HCT116 (cell line): ENCODE results near the gene CASKIN2.

Experiments used
- ATF3 ChIP-seq: IDR thresholded peaks from 2 replicates; pipeline ENCODE4 v1.6.1; 2012
- CEBPB ChIP-seq: IDR thresholded peaks from 2 replicates; pipeline ENCODE4 v1.6.1; 2012; ENCODE audit warnings: low read depth
- EZH2 ChIP-seq: fragments of 200-600 bp; sonication (generic); IDR thresholded peaks from 2 replicates; pipeline ENCODE4 v1.6.1; 2017; ENCODE audit warnings: antibody characterized with exemption, mixed run types
- FOSL1 ChIP-seq: IDR thresholded peaks from 2 replicates; pipeline ENCODE4 v1.6.1; 2012; ENCODE audit warnings: low read depth
- POLR2A ChIP-seq: IDR thresholded peaks from 2 replicates; pipeline ENCODE4 v1.7.0; 2011; ENCODE audit warnings: borderline replicate concordance; ENCODE audit not compliant: insufficient read depth, insufficient read length; ENCODE audit errors: extremely low read depth
- POLR2AphosphoS5 ChIP-seq: IDR thresholded peaks from 2 replicates; pipeline ENCODE4 v1.6.1; 2011; ENCODE audit warnings: mild to moderate bottlenecking, low read depth, low read length, moderate library complexity
- SIN3A ChIP-seq: IDR thresholded peaks from 2 replicates; pipeline ENCODE4 v1.6.1; 2012; ENCODE audit warnings: low read depth
- SP1 ChIP-seq: IDR thresholded peaks from 2 replicates; pipeline ENCODE4 v1.6.1; 2012; ENCODE audit warnings: low read depth
- YY1 ChIP-seq: IDR thresholded peaks from 2 replicates; pipeline ENCODE4 v1.6.1; 2011; ENCODE audit warnings: low read length, low read depth, moderate library complexity, mild to moderate bottlenecking; ENCODE audit not compliant: insufficient replicate concordance; ENCODE audit errors: extremely low read depth
- TF ChIP-seq, protein P1 (sequence below), 3 experiments: fragments of 200-600 bp in 1 of 3; sonication (generic) in 1 of 3; IDR thresholded peaks in 2 of 3; conservative IDR thresholded peaks in 1 of 3; 2 replicates each; pipeline ENCODE4 v1.5.1; 2012 to 2017; ENCODE audit warnings: low read depth in 2 of 3, low read length in 2 of 3, antibody characterized with exemption in 1 of 3, borderline replicate concordance in 1 of 3, control low read depth in 1 of 3, mild to moderate bottlenecking in 1 of 3, mixed read lengths in 1 of 3, mixed run types in 1 of 3, moderate library complexity in 1 of 3; ENCODE audit not compliant: insufficient read depth in 1 of 3
- TF ChIP-seq, protein P2 (sequence below): IDR thresholded peaks from 2 replicates; pipeline ENCODE4 v1.6.1; 2012

GRCh38 chr17:75544250-75544649 lies 28.9 kb upstream of the CASKIN2 start:
- no peak for TF ChIP-seq EZH2
- no peak for TF ChIP-seq POLR2AphosphoS5
- TF ChIP-seq, protein P1, sequence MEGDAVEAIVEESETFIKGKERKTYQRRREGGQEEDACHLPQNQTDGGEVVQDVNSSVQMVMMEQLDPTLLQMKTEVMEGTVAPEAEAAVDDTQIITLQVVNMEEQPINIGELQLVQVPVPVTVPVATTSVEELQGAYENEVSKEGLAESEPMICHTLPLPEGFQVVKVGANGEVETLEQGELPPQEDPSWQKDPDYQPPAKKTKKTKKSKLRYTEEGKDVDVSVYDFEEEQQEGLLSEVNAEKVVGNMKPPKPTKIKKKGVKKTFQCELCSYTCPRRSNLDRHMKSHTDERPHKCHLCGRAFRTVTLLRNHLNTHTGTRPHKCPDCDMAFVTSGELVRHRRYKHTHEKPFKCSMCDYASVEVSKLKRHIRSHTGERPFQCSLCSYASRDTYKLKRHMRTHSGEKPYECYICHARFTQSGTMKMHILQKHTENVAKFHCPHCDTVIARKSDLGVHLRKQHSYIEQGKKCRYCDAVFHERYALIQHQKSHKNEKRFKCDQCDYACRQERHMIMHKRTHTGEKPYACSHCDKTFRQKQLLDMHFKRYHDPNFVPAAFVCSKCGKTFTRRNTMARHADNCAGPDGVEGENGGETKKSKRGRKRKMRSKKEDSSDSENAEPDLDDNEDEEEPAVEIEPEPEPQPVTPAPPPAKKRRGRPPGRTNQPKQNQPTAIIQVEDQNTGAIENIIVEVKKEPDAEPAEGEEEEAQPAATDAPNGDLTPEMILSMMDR (IDR thresholded peaks at IDR 0.05 in 2 of 3, conservative IDR thresholded peaks at IDR 0.05 in 1 of 3; ENCODE audit: borderline replicate concordance in 1 of 3, insufficient read depth in 1 of 3, low read depth in 2 of 3, low read length in 2 of 3), result no peak
- TF ChIP-seq ATF3, result no peak
- TF ChIP-seq YY1, result no peak
- no peak for TF ChIP-seq CEBPB
- TF ChIP-seq POLR2A, result no peak
- TF ChIP-seq FOSL1, result no peak
- TF ChIP-seq, protein P2, sequence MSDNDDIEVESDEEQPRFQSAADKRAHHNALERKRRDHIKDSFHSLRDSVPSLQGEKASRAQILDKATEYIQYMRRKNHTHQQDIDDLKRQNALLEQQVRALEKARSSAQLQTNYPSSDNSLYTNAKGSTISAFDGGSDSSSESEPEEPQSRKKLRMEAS, result no peak
- no peak for TF ChIP-seq SP1
- TF ChIP-seq SIN3A, result no peak
